Gastroesophageal sphincter (tissue), 4 donors: ENCODE data around the gene TSPO. TPM values are rescaled to one million over a fixed set of nuclear protein-coding genes. Genes with fewer than 3 reads are reported as not detected.

Experiments
- ATAC-seq: fragments of 150-250 bp; one replicate; pipeline ENCODE4 v1.9.1; 2016; ENCODE audit warnings: mild to moderate bottlenecking, moderate library complexity
- H3K27ac ChIP-seq, 4 donors: fragments of 200-600 bp; sonication (generic) in 3 of 4; 1 replicate in 3 of 4; 2 replicates in 1 of 4; pipeline ENCODE4 v1.5.1; 2016 to 2019
- H3K27me3 ChIP-seq: fragments of 200-600 bp; sonication (generic); one replicate; pipeline ENCODE4 v1.5.1; 2019
- H3K36me3 ChIP-seq, 2 donors: fragments of 200-600 bp; sonication (generic); one replicate each; pipeline ENCODE4 v1.5.1; 2019; ENCODE audit warnings: control low read depth in 1 of 2
- H3K4me1 ChIP-seq, 3 donors: fragments of 200-600 bp; sonication (generic); 1 replicate in 2 of 3; 2 replicates in 1 of 3; pipeline ENCODE4 v1.5.1; 2016 to 2019; ENCODE audit warnings: control low read depth in 2 of 3
- H3K4me3 ChIP-seq, 2 donors: fragments of 200-600 bp; sonication (generic); one replicate each; pipeline ENCODE4 v1.5.1; 2019; ENCODE audit warnings: mild to moderate bottlenecking in 1 of 2, moderate library complexity in 1 of 2
- H3K9me3 ChIP-seq, 3 donors: fragments of 200-600 bp; sonication (generic); one replicate each; pipeline ENCODE4 v1.5.1; 2017 to 2019; ENCODE audit warnings: control low read depth in 2 of 3
- EP300 ChIP-seq: sonication (generic); formaldehyde crosslinking; IDR thresholded peaks from one replicate; pipeline ENCODE4 v1.6.1; 2017; ENCODE audit warnings: antibody characterized with exemption, mild to moderate bottlenecking
- POLR2A ChIP-seq, 2 donors: fragments of 450-650 bp; IDR thresholded peaks; one replicate each; pipeline ENCODE4 v1.6.1; 2017; ENCODE audit warnings: antibody characterized with exemption in 2 of 2, mild to moderate bottlenecking in 2 of 2, moderate library complexity in 1 of 2
- POLR2AphosphoS5 ChIP-seq: sonication (generic); formaldehyde crosslinking; IDR thresholded peaks from one replicate; pipeline ENCODE4 v1.6.1; 2017; ENCODE audit warnings: antibody characterized with exemption
- WGBS, 2 donors: methylation state at CpG; one replicate each; pipeline ENCODE4 v1.1.5; 2018; ENCODE audit warnings: low coverage in 1 of 2; 5-methylcytosine and 5-hydroxymethylcytosine counted together
- total RNA-seq, 4 donors: library from RNA; depleted of rRNA; stranded (reverse); fragments of >200 nt; gene quantifications; one replicate each; pipeline ENCODE4 v1.1.0, GENCODE V29; 2016
- TF ChIP-seq, protein P1 (sequence below), 4 experiments: fragments of 200-600 bp in 2 of 4; fragments of 450-650 bp in 2 of 4; sonication (generic) in 1 of 4; IDR thresholded peaks; one replicate each; pipeline ENCODE4 v1.5.1; 2017 to 2019; ENCODE audit warnings: antibody characterized with exemption in 4 of 4, mild to moderate bottlenecking in 2 of 4, moderate library complexity in 2 of 4

TSPO gene
- total RNA-seq, 4 donors from 2014 or later: 112 to 240 (median 178) TPM

DNA sequence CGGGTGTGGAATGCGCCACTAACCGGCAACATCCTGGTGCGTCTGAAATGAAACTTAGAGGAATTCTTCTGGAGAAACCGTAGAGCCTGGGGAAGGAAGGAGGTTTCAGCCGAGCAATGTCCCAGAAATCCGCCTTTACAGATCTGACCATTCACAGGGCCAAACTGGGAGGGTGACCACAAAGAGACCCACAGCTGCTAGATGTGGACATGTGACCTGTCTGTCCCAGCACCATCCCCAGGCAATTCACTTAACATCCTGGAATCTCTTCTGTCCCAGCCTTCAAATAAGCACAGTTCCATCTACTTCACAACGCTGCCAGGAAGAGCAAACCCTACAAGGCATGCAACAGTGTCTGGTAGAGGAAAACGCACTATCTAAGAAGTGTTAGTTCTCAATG lies 18.0 kb upstream of the TSPO start:
- no peak overlapping the region for H3K27ac ChIP-seq
- H3K4me3 ChIP-seq: no peak overlapping the region
- peaks cover 0 to 27% (median 0%) of the 10 kb centered on the region in 3 donors for H3K4me1 ChIP-seq
- no peaks in the 10 kb centered on the region for H3K9me3 ChIP-seq
- TF ChIP-seq POLR2AphosphoS5 (no peak), EP300 (no peak), POLR2A (IDR thresholded peaks at IDR 0.05) (no peak)
- TF ChIP-seq, protein P1, sequence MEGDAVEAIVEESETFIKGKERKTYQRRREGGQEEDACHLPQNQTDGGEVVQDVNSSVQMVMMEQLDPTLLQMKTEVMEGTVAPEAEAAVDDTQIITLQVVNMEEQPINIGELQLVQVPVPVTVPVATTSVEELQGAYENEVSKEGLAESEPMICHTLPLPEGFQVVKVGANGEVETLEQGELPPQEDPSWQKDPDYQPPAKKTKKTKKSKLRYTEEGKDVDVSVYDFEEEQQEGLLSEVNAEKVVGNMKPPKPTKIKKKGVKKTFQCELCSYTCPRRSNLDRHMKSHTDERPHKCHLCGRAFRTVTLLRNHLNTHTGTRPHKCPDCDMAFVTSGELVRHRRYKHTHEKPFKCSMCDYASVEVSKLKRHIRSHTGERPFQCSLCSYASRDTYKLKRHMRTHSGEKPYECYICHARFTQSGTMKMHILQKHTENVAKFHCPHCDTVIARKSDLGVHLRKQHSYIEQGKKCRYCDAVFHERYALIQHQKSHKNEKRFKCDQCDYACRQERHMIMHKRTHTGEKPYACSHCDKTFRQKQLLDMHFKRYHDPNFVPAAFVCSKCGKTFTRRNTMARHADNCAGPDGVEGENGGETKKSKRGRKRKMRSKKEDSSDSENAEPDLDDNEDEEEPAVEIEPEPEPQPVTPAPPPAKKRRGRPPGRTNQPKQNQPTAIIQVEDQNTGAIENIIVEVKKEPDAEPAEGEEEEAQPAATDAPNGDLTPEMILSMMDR (IDR thresholded peaks at IDR 0.05): no peak
- peaks cover 8% of the 10 kb centered on the region for H3K27me3 ChIP-seq
- 77 to 100% methylated on average over 1 to 5 of the region's 9 CpGs for WGBS, 2 donors
- ATAC-seq: no peak
- peaks cover 0 to 80% of the 10 kb centered on the region in 2 donors for H3K36me3 ChIP-seq

DNA sequence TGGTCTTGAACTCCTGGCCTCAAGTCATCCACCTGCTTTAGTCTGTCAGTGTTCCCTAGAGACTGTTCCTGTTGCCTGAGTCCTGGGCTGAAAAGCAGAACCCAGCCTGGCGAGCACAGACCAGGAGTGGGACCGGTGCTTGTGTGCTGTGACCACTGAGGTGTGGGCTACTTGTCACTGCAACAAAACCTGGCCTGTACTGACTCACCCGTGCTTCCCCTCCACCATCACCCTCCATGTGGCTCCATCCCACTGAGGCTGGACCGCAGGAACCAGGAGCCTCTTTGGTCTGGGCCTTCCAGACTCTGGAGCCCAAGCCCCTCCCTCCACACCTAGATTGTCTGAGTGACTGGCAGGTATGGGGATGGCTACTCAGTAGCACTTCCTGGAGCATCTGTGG lies 16.8 kb upstream of the TSPO start:
- TF ChIP-seq EP300 (no peak), POLR2A (IDR thresholded peaks at IDR 0.05) (no peak), POLR2AphosphoS5 (no peak)
- TF ChIP-seq, protein P1 (IDR thresholded peaks at IDR 0.05): no peak
- Histone ChIP-seq H3K4me3 (no peak overlapping the region), H3K36me3 (peaks cover 0 to 91% of the 10 kb centered on the region in 2 donors), H3K27ac (no peak overlapping the region), H3K9me3 (no peaks in the 10 kb centered on the region), H3K4me1 (peaks cover 0 to 27% (median 0%) of the 10 kb centered on the region in 3 donors), H3K27me3 (no peaks in the 10 kb centered on the region)
- ATAC-seq: no peak
- WGBS, 2 donors: 60% methylated on average over 1 of the region's 4 CpGs; no CpG with 5 or more reads in 1 of the 2 donors

DNA sequence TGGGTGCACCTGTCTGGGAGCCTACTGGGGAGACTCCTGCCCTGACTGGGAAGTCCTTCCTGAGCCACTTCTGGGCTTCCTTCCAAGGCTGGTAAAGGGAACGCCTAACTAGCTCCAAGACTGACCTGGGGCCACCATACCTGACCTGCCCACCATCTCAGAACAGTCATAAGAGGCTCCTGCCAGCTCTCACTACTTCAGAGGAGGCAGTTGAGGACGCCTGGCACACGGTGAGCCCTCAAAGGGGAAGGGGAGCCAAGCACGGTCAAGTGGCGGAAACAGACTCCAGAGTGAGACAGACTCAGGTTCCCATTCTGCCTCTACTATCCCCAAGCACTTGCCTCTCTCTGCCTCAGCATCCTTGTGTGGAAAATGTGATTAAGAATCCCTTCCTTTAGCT lies 15.8 kb upstream of the TSPO start:
- Histone ChIP-seq H3K36me3 (peaks cover 0 to 100% of the 10 kb centered on the region in 2 donors), H3K27me3 (no peaks in the 10 kb centered on the region), H3K4me3 (no peak overlapping the region), H3K9me3 (no peaks in the 10 kb centered on the region), H3K4me1 (peaks cover 0 to 27% (median 0%) of the 10 kb centered on the region in 3 donors), H3K27ac (no peak overlapping the region)
- TF ChIP-seq POLR2A (IDR thresholded peaks at IDR 0.05): no peak
- no peak for ATAC-seq
- 70 to 100% methylated on average over 1 to 2 of the region's 5 CpGs for WGBS, 2 donors

DNA sequence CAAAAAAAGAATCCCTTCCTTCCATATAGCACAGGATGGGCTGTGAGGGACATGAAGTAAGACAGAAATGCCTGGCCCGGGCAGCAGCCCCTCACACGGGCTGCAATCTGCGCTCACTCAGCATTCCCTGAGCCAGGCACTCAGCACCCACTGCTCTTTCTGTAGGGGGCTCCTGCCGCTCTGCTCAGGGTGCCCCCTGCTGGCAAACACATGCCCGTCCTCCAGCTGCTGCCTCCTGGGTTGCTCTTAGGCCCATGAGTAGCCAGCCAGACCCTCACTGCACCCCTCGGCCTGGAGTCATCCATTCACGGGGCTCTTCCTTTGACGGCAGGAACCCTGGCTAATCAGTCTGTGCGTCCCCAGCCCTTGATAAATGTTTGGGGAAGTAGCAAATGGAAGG lies 15.1 kb upstream of the TSPO start:
- Histone ChIP-seq H3K36me3 (peaks cover 0 to 99% of the 10 kb centered on the region in 2 donors), H3K4me1 (peaks cover 0 to 32% (median 0%) of the 10 kb centered on the region in 3 donors), H3K27me3 (no peaks in the 10 kb centered on the region), H3K4me3 (no peak overlapping the region), H3K9me3 (no peaks in the 10 kb centered on the region), H3K27ac (peak overlapping the region in 1 of 4 donors; percentile 7)
- no peak for TF ChIP-seq POLR2A (IDR thresholded peaks at IDR 0.05)
- TF ChIP-seq POLR2AphosphoS5: no peak
- TF ChIP-seq, protein P1 (IDR thresholded peaks at IDR 0.05): peak in 2 of 4 experiments; percentile 39 to 56
- peak; percentile 40 for ATAC-seq
- WGBS, 2 donors: 38% methylated on average over 4 of the region's 9 CpGs; no CpG with 5 or more reads in 1 of the 2 donors

DNA sequence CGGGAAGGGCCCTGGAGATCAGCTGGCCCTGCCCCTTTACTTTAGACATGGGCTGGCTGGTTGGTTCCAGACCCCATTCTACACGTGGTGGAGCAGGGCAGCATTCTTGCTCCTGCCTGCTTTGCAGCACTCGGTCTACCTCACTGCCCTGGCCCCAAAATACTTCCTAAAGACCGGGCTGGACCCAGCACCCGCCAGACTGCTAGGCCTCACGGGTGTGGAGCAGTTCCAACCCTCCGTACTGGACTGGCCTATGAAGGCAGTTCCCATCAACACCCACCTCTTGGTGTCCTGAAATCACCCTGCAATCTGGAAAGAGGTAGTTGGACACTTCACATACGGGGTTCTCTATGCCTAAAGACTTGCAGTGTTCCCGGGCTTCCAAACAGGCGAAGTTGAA lies 14.6 kb upstream of the TSPO start:
- WGBS, 2 donors: 52 to 58% methylated on average over 9 of the region's 10 CpGs
- Histone ChIP-seq H3K4me3 (no peak overlapping the region), H3K27me3 (no peaks in the 10 kb centered on the region), H3K4me1 (peaks cover 0 to 32% (median 2%) of the 10 kb centered on the region in 3 donors), H3K9me3 (no peaks in the 10 kb centered on the region), H3K27ac (peak overlapping the region in 1 of 4 donors; percentile 7), H3K36me3 (peaks cover 0 to 94% of the 10 kb centered on the region in 2 donors)
- TF ChIP-seq, protein P1 (IDR thresholded peaks at IDR 0.05): no peak
- TF ChIP-seq POLR2A (IDR thresholded peaks at IDR 0.05): no peak
- no peak for TF ChIP-seq POLR2AphosphoS5
- no peak for TF ChIP-seq EP300
- no peak for ATAC-seq
